ENCODE data around the gene GFOD1.

GFOD1 gene

GRCh38 chr6:13486679-13487121, 700 bp downstream of the GFOD1 start:
- peak in 1 of 2 donors; percentile 44 for DNase-seq (ENCODE audit: extremely low read depth in 1 of 2, low read depth in 1 of 2)

DNA sequence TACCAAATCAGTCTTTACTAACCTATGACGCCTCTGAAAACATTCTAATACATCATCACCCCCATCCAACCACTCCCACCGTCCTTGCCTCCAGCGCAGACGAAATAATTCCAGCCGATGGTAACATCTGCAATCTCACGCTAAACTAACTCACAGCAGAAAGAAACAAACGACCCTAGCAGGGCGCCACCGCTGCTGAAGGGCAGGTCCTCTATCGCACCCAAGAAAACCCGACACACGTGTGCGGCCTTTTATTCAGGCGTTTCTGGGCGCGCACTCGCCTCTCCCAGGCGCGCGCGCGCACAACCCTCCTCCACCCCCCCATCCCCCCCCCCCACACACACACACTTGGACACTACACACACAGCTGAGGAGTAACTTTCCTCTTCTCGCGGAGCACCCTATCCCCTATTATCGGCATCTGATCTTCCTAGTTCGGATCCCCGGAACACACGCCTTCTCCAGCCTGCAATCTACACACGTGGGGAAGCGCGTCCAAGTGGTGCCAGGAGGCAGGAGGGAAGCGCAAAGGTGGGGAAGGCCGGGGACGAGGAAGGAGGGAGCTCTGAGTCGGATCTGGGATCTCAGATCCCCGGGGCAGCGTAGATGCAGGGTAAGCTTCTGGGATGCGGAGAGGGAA, 1.4 kb downstream of the GFOD1 start:
- DNase-seq (ENCODE audit: extremely low read depth in 1 of 2, low read depth in 1 of 2) = no peak

DNA sequence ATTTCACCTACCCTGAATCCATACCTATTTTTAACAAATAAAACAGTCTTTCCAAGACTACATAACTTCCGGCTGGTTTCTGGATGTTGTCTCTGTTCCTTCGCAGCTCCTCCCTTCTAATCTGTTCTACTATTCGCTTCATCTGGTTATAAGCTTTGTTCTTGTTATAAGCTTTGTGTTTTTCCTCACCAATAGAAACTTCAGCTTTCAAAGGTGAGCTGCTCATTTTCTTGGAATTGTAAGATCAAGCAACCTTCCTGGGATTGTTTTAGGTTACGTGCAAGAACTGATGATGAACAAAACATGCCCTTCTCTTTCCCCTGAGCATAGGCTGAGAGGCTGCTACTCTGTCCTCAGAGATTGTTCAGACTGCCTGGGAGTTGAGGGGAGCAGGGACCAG, 2.1 kb downstream of the GFOD1 start:
- DNase-seq (ENCODE audit: extremely low read depth in 1 of 2, low read depth in 1 of 2) = no peak

DNA sequence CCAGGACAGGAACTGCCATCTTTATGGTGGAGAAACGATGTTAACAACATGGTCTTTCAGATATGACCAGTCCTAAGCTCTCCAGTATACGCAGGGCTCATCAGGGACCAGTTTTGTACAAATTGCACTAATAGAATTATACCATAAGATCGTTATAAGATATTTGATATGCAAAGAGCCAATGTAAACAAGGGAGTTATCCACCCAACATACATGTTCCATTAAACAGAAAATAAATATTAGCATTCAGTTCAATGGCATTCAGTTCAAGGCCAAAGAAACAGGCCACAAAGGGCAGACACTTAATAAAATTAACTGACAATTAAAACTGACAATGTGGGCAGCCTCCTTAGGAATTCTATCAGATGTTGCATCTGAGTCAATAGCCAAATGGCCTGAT, 2.6 kb downstream of the GFOD1 start:
- no peak for DNase-seq (ENCODE audit: extremely low read depth in 1 of 2, low read depth in 1 of 2)

GRCh38 chr6:13484138-13484708, 3.2 kb downstream of the GFOD1 start:
- no peak for DNase-seq (ENCODE audit: extremely low read depth in 1 of 2, low read depth in 1 of 2)

GRCh38 chr6:13480631-13481501, 6.5 kb downstream of the GFOD1 start:
- DNase-seq (ENCODE audit: extremely low read depth in 1 of 2, low read depth in 1 of 2) = no peak

DNA sequence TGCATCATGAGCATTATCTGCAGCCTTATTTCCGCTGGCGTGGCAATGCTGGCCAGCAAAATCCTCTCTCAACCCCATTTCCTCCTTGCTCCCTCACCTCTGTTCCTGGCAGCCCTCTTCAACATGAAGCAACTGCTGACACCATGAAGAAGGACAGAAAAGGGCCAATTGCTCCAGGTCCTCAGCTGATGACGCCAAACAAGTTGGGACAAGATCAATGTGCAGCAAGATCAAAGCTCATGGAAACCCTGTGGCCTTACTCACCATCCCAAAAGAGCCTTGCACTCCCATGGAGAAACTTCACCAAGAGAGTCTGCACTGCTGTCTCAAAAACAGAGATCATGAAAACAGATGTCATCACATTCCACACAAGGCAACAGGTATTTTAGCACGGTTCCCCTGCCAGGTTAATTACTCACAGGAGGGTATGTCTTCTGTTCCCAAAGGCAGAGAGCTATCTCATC, 7.4 kb downstream of the GFOD1 start:
- no peak for DNase-seq (ENCODE audit: extremely low read depth in 1 of 2, low read depth in 1 of 2)

GRCh38 chr6:13479206-13479800, 8.1 kb downstream of the GFOD1 start:
- DNase-seq (ENCODE audit: extremely low read depth in 1 of 2, low read depth in 1 of 2) = no peak

DNA sequence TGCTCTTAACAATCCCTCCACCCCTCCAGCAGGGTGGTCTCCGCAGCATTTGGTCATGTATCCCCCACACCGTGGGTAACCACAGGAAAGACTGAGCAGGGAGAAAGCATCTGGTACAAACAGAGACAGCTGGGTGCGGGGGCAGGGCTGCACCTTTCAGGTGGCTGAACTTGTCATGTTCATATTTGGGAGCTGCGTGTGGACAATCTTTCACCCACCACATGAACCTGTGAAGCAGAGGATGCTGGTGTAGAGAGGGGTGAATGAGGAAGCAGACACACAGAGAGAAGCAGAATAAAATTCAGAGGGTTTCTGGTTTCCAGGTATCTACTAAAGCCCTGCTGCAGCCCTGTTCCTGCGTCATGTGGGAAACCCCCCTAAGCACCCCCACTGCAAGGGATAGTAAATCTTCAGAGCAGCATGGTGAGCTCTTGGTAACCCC, 8.9 kb downstream of the GFOD1 start:
- DNase-seq (ENCODE audit: extremely low read depth in 1 of 2, low read depth in 1 of 2) = no peak

- no peak for DNase-seq (ENCODE audit: extremely low read depth in 1 of 2, low read depth in 1 of 2)
Measured at GRCh38 chr6:13474787-13475186, 12.6 kb downstream of the GFOD1 start.

DNA sequence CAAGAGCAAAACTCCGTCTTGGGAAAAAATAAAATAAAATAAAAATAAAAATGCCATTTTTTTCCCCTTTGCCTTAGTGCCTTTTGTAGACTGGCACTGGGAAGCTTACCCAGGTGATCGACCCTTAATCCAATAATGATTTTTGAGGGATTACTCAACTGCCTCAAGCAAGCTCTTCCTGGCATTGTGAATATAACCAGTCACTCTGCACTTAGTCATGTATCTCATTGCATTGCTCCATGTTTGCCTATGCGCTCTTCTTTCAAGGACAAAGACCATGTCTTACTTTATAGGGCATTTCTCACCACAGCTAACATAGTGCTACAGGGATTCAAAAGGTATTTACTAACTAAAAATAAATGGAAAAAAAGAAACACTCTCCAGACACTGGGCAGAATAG, 13.0 kb downstream of the GFOD1 start:
- DNase-seq (ENCODE audit: extremely low read depth in 1 of 2, low read depth in 1 of 2) = no peak

GRCh38 chr6:13473768-13474165, 13.6 kb downstream of the GFOD1 start:
- DNase-seq (ENCODE audit: extremely low read depth in 1 of 2, low read depth in 1 of 2) = no peak

- DNase-seq (ENCODE audit: extremely low read depth in 1 of 2, low read depth in 1 of 2) = no peak
Measured at GRCh38 chr6:13472976-13473767, 14.2 kb downstream of the GFOD1 start.

DNA sequence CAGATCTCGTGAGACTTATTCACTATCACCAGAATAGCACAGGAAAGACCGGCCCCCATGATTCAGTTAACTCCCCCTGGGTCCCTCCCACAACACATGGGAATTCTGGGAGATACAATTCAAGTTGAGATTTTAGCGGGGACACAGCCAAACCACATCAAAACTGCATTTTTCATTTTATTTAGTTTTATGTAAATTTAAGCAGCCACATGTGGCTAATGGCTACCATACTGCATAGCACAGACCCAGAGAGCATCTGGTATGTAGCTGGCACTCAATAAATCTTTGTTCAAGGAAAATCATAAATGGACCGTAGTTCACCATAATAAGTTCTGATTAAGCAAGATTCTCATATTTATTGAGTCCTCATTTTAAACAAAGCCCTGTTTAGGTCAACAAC, 15.3 kb downstream of the GFOD1 start:
- DNase-seq (ENCODE audit: extremely low read depth in 1 of 2, low read depth in 1 of 2) = no peak

DNA sequence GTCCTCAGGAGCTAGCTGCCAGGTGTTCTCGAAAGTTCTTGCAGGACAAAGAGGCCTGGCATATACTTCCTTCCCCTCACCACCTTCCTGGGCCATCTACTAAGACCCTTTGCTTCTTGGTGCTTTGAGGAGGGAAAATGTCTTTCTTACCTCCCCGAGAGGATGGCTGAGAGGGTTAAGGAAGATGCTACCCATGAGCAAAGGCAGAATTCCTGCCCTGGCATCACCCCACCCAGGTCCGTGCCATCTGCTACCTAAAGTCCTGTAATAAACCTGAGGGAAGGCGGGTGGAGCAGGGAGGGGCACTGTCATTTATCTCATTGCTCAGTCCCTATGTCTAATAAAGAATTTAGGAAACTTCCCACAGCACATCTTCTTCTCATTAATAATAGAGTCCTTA, 16.2 kb downstream of the GFOD1 start:
- DNase-seq (ENCODE audit: extremely low read depth in 1 of 2, low read depth in 1 of 2) = no peak

GRCh38 chr6:13470238-13471140, 16.9 kb downstream of the GFOD1 start:
- no peak for DNase-seq (ENCODE audit: extremely low read depth in 1 of 2, low read depth in 1 of 2)

DNA sequence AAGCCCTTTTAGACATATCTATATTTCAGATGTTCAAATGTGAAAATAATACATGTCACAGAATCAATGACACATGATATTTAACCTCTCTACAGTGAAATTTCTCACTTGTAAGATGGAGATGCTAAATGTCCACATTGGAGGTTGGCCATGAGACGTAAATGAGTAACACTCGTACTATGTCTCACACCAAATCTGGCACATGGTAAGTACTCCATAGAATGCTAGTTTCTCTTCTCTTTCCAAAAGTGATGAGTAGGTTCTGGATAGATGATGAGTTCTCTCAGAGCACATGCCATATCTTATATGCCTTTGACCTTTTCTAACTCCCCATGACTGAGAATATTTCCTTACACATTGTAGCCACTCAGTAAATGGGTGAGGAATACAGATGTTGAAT, 17.7 kb downstream of the GFOD1 start:
- DNase-seq (ENCODE audit: extremely low read depth in 1 of 2, low read depth in 1 of 2) = no peak

GRCh38 chr6:13468839-13469238, 18.6 kb downstream of the GFOD1 start:
- DNase-seq (ENCODE audit: extremely low read depth in 1 of 2, low read depth in 1 of 2) = no peak

DNA sequence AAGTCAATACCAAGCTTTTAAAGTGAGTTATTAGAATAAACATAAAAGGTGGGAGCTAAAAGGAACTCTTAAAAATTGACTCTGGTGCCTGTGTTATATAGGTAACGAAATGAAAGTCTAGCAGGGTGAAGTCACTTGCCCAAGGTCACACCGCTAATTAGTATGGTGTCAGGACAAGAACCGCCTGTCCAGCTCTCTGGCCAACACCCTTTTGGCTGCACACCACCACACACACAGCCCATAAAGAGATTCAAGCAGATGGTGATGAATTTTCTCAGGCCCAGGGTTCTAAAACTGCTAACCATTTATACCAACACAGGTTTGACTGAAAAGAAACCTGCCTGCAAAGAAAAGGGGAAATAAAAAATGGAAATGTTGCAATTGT, 20.2 kb downstream of the GFOD1 start:
- DNase-seq (ENCODE audit: extremely low read depth in 1 of 2, low read depth in 1 of 2) = no peak
